ENCODE measurements around the gene PAX6. TPM values are rescaled to one million over a fixed set of nuclear protein-coding genes. Genes with fewer than 3 reads are reported as not detected.

PAX6 gene
- total RNA-seq, 1 donor from 2014 or later: not detected

DNA sequence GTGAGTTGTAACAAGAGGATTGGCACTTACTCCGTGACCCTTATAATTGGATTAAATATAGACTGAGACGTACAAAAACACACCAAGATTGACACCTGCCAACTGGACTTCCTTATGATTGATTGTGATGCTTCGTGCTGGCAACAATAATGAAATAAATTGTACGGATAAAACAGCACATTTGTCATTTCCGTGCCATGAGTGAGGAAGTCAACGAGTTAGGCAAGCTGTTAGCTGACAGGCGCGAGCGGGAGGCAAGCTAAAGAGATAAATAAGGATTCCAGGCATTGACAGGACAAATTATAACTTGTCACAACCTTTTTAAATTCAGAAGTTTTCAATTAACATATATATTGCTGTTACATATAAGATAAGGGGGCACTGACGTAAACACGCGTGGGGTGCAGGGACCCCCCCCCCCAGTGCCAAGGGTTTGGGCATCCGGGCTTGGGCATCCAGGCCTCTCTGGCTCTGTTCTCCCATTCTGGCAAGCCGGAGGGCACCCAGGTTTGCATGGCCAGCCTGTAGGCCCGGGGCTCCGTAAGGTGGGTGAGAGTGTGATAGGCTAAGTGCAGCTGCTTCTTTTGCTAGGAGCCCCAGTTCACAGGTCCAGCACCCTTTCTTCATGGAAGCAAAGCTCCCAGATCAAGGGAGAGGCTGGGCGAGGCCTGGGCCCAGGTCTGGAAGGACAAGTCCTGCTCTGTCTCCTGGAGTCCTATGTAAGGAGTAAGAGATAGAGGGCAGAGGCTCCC, 11.2 kb upstream of the PAX6 start:
- peaks cover 1% of the 10 kb centered on the region for H3K4me1 Mint-ChIP-seq
- POLR2A ChIA-PET: no interaction called here
- no peaks in the 10 kb centered on the region for H3K9me3 Mint-ChIP-seq
- CTCF ChIA-PET: no interaction called here
- H3K27me3 Mint-ChIP-seq: peaks cover 64% of the 10 kb centered on the region
- DNase-seq: no peak
- H3K36me3 Mint-ChIP-seq (ENCODE audit: low read depth): no peaks in the 10 kb centered on the region
- no peak overlapping the region for H3K4me3 Mint-ChIP-seq
- TF ChIP-seq, protein P1, sequence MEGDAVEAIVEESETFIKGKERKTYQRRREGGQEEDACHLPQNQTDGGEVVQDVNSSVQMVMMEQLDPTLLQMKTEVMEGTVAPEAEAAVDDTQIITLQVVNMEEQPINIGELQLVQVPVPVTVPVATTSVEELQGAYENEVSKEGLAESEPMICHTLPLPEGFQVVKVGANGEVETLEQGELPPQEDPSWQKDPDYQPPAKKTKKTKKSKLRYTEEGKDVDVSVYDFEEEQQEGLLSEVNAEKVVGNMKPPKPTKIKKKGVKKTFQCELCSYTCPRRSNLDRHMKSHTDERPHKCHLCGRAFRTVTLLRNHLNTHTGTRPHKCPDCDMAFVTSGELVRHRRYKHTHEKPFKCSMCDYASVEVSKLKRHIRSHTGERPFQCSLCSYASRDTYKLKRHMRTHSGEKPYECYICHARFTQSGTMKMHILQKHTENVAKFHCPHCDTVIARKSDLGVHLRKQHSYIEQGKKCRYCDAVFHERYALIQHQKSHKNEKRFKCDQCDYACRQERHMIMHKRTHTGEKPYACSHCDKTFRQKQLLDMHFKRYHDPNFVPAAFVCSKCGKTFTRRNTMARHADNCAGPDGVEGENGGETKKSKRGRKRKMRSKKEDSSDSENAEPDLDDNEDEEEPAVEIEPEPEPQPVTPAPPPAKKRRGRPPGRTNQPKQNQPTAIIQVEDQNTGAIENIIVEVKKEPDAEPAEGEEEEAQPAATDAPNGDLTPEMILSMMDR (IDR thresholded peaks at IDR 0.05): no peak
- intact Hi-C loops (cut with micrococcal nuclease): no loop called here
- no peak for ATAC-seq (ENCODE audit: low read depth)
- H3K27ac Mint-ChIP-seq: no peak overlapping the region

DNA sequence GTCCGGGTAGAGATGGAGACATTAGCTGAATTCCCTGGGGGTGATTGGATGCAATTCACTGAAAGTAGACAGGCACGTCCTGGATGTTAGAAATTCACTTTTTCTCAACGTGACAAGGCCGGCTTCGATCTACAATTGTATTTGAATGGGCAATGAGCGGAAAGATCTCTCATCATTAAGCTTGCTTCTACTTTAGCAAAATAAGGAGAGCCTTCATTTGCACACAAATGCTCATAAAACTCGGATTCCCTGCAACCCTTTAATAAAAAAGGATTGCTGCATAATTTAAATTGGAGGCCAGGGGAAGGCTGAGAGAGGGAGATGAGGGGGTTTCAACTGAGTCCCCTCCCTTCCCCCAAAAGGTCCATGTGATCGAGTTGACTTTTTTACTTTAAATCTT, 10.6 kb upstream of the PAX6 start:
- CTCF ChIA-PET: no interaction called here
- H3K4me3 Mint-ChIP-seq: no peak overlapping the region
- H3K27ac Mint-ChIP-seq: no peak overlapping the region
- H3K27me3 Mint-ChIP-seq: peaks cover 66% of the 10 kb centered on the region
- no peaks in the 10 kb centered on the region for H3K36me3 Mint-ChIP-seq (ENCODE audit: low read depth)
- no peaks in the 10 kb centered on the region for H3K9me3 Mint-ChIP-seq
- DNase-seq (no peak), ATAC-seq (ENCODE audit: low read depth) (no peak)
- TF ChIP-seq, protein P1 (IDR thresholded peaks at IDR 0.05): no peak
- POLR2A ChIA-PET: no interaction called here
- peaks cover 2% of the 10 kb centered on the region for H3K4me1 Mint-ChIP-seq
- intact Hi-C loops (cut with micrococcal nuclease): no loop called here

DNA sequence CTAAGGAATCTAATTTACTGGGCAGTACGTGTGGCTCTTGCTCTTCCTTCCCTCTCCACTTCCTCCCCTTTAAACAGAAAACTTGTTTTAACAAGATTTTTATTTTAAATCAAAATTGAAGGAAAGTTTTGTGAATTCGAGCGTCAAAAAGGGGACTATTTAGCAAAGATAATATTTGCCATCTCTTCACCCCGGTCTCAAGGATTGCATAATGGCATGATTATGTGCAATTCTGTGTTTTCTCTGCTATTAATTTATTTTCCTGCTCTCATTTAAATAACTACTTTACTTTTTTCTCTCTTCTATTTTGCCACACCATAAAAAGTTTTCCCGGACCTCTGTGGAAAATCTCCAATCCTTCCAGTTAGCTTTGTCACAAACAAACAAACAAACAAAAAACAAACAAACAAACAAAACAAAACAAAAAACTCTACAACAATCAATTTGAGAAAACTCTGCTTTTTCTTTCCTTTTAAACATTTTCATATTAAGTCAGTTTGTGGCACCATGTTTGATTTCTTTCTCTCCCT, 10.2 kb upstream of the PAX6 start:
- DNase-seq: no peak
- TF ChIP-seq, protein P1 (IDR thresholded peaks at IDR 0.05): no peak
- H3K27ac Mint-ChIP-seq: no peak overlapping the region
- peaks cover 4% of the 10 kb centered on the region for H3K4me1 Mint-ChIP-seq
- POLR2A ChIA-PET: no interaction called here
- peaks cover 64% of the 10 kb centered on the region for H3K27me3 Mint-ChIP-seq
- H3K9me3 Mint-ChIP-seq: no peaks in the 10 kb centered on the region
- H3K36me3 Mint-ChIP-seq (ENCODE audit: low read depth): no peaks in the 10 kb centered on the region
- no peak for ATAC-seq (ENCODE audit: low read depth)
- intact Hi-C loops (cut with micrococcal nuclease): no loop called here
- no peak overlapping the region for H3K4me3 Mint-ChIP-seq
- CTCF ChIA-PET: no interaction called here

DNA sequence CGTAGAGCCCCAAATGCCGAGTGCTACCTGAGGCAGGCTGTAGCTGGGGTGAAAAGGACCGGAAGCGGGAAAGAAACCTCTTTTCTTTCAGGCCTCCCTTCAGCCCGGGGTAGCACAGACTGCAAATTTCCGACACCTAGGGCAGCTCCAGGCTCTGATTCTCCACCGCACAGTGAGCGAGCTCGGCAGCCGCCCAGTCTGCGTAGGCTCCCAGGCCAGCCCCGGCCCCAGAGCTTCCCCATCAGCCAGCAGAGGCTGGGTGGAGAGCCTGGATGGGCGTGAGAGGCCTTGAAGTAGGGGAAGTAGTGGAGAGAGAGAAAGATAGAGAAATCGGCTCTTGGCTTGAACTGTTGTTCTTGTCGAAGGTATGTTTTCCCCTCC, 9.3 kb upstream of the PAX6 start:
- ChIA-PET CTCF (no interaction called here), POLR2A (no interaction called here)
- Mint-ChIP-seq H3K4me1 (peaks cover 9% of the 10 kb centered on the region), H3K4me3 (no peak overlapping the region), H3K36me3 (ENCODE audit: low read depth) (no peaks in the 10 kb centered on the region), H3K27me3 (peaks cover 65% of the 10 kb centered on the region), H3K27ac (no peak overlapping the region), H3K9me3 (no peaks in the 10 kb centered on the region)
- DNase-seq: no peak
- TF ChIP-seq, protein P1 (IDR thresholded peaks at IDR 0.05): no peak
- intact Hi-C loops (cut with micrococcal nuclease): no loop called here
- no peak for ATAC-seq (ENCODE audit: low read depth)

DNA sequence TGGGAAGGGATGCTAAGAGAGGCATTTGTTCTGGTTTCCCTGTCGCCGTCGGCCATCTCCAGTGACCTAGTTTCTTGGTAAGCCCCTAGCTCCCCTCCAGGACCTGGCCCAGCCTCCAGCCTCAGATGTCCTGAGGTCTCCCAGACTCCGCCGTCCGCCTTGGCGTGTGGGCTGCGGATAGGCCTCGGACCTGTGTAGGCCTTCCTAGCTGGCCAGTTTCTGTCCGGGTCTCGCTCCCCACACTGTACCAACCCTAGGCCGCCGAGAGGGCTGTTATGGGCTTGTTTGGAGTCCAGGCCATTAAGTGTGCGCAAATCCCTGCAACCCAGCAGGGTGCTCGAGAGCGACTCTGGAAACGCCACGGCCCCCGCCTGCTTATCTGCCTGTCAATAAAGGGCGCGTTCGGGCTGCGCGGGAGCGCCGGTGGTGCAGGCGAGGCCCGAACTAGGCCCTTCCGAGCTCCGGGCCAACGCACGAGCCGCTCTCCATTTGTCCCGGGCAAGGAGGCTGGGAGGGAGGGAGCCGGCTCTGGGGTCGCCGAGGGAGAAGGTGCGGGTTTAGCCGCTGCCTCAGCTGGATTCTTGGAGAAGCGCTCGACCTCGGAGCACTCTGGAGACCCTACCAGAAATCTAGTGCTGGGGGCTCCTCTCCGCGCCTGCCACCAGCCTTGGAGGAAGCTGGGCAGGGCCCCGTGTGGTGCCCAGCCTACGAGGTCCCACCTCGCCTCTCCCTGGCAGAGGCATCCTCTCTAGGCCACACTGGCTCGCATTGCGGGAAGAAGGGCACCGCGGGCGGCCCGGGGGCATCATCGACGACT, 8.7 kb upstream of the PAX6 start:
- ATAC-seq (ENCODE audit: low read depth) (no peak), DNase-seq (no peak)
- peaks cover 3% of the 10 kb centered on the region for H3K9me3 Mint-ChIP-seq
- no peak overlapping the region for H3K4me3 Mint-ChIP-seq
- POLR2A ChIA-PET: no interaction called here
- intact Hi-C loops (cut with micrococcal nuclease): loop anchor here (5.0 to 10.0 kb wide), 2 partner anchors 455 to 617 kb away; partner anchors contain the start of genes DCDC1, DNAJC24 and WT1
- H3K27me3 Mint-ChIP-seq: peaks cover 65% of the 10 kb centered on the region
- CTCF ChIA-PET: no interaction called here
- H3K36me3 Mint-ChIP-seq (ENCODE audit: low read depth): no peaks in the 10 kb centered on the region
- TF ChIP-seq, protein P1 (IDR thresholded peaks at IDR 0.05): no peak
- H3K27ac Mint-ChIP-seq: no peak overlapping the region
- H3K4me1 Mint-ChIP-seq: peaks cover 15% of the 10 kb centered on the region

Data from activated B cell treated with CpG ODN at 0.5 μM for 24 hours (primary cell).